Parietal lobe (tissue), 1 donor: ENCODE measurements around the gene SMAGP. TPM values are rescaled to one million over a fixed set of nuclear protein-coding genes. Genes with fewer than 3 reads are reported as not detected.

Experiments
- total RNA-seq: library from RNA; depleted of rRNA; stranded (reverse); fragments of >200 nt; gene quantifications from one replicate; pipeline ENCODE4 v1.2.3, GENCODE V29; 2014

The SMAGP gene
- 1.6 TPM for total RNA-seq

DNA sequence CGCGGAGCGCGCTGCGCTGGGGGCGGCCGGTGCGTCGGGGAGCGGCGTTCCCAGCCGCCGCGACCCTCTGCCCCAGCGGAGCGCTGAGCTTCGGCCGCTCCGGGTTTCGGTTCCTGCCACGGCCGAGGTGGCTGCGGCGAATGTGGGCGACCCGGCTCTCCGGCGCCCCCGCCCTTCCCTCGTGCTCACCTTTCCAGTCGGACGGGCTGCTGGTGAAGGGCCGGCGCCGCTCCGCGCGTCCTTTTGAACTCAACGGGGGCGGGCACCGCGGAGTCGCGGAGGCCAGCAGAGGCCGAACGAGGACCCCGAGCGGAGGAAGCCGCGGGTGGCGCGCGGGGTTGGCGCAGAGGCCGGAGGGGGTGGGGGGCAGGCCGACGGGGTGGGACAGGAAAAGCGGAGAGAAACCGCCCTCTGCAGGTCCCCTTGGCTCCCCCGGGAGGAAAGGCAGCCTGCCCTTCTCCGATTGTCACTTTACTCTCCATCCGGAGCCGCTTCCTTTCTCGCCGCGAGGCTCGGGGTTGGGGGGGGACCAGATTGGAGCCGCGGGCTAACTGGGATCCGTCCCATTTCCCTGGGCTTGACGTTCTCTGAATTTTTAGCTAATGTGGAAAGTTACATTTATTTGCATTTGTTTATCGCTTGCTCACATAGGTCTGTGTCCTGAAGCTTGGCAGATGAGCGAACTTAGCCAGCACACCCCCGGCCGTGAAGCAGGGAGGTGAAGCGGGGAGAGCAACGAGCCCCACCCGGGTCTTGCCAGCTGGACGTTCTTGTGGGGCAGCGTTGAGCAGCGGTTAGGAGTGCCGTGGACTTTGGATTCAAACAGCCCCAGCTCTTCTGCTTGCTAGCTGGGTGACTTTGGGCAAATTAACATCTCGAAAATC is at the start of gene SMAGP:
Gene SMAGP (minus strand): TSS at position 349 of the 884 bp plus-strand sequence. CDS start 1,137 bp downstream, outside the sequence.

DNA sequence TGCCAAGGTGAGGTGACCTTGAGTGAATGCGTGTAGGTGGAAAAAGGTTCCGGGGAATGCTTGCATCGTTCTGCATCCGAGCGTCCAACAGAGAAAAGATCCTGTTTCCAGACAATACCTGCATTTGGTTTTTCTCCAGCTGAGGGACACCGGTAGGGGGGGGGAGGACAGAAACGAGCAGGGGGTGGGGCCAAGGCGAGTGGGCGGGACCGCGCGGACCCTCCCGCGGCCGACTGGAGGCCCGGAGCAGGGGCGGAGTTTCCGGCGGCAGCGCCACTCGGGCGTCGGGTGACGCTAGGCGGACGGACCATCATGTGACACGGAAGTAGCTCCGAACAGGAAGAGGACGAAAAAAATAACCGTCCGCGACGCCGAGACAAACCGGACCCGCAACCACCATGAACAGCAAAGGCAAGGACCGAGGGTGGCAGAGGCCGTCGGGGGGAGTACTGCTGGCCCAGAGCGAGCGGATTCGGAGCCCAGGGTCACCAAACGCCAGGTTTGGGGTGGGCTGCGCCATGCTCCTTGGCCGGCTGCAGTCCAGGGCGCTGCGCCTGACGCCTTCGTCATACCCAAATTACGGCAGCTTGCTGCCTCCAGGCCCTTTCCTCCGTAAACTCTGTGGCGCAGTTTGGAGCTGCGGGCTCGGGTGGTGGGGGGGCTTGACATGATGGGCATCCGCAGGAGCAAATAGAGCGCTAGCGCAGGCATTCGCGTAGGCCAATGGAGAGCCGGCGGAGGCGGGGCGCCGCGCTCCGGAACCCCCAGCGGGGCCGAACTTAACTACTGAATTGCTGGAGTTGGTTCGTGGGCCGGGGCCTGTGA is 31.5 kb downstream of the SMAGP start, which contains the start of gene DAZAP2:
Gene DAZAP2 (plus strand): TSS at position 317 of the 825 bp plus-strand sequence. CDS start 82 bp downstream, at position 399.

DNA sequence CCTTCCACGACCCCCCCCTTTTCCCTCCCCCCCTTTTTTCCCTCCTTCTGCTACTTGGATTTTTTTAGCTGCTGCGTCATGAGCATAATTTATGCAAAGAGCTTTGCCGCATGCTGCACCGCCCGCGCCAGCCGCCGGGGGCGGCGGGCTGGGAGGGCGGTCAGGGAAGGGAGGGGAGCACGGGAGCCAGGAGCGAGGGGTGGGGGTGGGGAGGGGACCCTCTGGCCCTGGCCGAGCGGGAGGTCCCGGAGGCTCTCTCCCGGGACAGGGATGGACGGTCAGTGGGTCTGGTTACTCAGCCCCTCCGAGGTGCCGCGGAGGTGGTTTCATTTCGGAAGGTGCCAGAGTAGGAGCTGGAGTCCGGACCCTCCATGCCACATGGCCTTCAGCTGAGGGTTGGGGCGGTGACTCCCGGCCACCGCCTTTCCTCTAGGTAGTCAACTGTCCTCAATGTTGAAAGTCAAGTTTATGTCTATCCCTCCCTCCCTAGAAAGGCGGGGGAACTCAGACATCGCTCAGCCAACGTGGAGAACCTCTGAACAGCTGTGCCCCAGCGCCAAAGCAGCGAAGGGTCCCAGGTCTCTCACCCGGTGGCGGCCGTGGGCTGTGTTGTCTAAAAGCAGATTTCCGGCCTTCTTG is 52.1 kb downstream of the SMAGP start, which contains the start of gene POU6F1:
Gene POU6F1 (minus strand): TSS at position 95 of the 639 bp plus-strand sequence. CDS start 11,226 bp downstream, outside the sequence.

Other genes starting within 250 kb of the SMAGP start
- 154 TPM for gene SLC11A2, start 244.0 kb downstream of the SMAGP start, total RNA-seq
- 63.9 TPM for gene LETMD1, start 222.1 kb downstream of the SMAGP start, total RNA-seq
- gene CSRNP2, start 186.8 kb downstream of the SMAGP start, total RNA-seq = 97.0 TPM
- gene TFCP2, start 97.3 kb downstream of the SMAGP start, total RNA-seq = 23.8 TPM
- 31.9 TPM for gene POU6F1, start 52.4 kb downstream of the SMAGP start, total RNA-seq
- gene DAZAP2, start 31.6 kb downstream of the SMAGP start, total RNA-seq = 80.1 TPM
- gene BIN2, start 53.8 kb upstream of the SMAGP start, total RNA-seq = 0.63 TPM
- gene CELA1, start 76.3 kb upstream of the SMAGP start, total RNA-seq = not detected
- gene GALNT6, start 121.0 kb upstream of the SMAGP start, total RNA-seq = not detected
- gene SLC4A8, start 154.4 kb upstream of the SMAGP start, total RNA-seq = 66.7 TPM